ENCODE results near the gene CDKN2A.

DNA sequence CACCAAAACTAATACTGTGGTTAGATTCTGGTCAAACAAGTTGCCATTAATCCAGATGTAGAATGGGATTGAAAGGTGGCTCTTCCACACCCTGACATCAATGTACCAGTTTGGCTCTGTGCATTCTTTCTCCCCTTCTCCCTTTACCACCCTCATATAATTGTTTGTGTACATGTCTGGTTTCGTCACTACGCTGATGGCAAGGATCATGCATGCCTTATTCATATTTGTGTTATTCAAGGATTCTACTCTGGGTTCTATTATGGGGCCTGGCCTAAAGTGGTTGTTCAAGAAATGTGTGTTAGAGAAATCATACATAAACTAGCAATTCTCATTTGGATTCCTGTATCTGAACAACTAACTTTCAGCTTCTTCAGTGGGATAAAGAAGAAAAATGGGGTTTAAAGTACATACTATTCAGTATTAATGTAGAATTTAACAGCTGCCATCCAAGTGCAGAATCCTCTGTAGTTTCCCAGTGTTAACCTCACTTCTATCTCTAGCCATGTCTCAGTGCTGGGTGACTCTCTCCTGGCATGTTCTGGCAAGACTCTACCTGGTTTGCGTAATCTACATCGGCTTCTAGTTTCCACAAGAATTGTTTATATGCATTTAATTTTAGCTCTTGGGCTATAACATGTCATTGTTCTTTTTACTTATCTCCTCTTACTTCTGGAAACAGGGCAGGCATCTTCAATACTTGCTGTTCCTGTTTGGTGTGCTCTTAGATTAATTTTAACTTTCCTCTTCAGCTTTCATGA is 42.9 kb upstream of the CDKN2A start:
- TF ChIP-seq SIN3A (IDR thresholded peaks at IDR 0.05; ENCODE audit: borderline replicate concordance, insufficient read depth, low read length) (no peak), POLR2AphosphoS5 (IDR thresholded peaks at IDR 0.05; ENCODE audit: low read depth, low read length) (no peak), TAF1 (IDR thresholded peaks at IDR 0.05; ENCODE audit: borderline replicate concordance, insufficient read depth, low read length) (no peak), REST (IDR thresholded peaks at IDR 0.05; ENCODE audit: insufficient read depth in 1 of 2, low read depth in 2 of 2, low read length in 2 of 2) (no peak), FOXP2 (optimal IDR thresholded peaks at IDR 0.05; ENCODE audit: borderline replicate concordance, extremely low read depth, extremely low read length, insufficient read depth) (no peak)

All from PFSK-1 (cell line).